Measurements from ENCODE around the gene FXR2.

FXR2 gene

DNA sequence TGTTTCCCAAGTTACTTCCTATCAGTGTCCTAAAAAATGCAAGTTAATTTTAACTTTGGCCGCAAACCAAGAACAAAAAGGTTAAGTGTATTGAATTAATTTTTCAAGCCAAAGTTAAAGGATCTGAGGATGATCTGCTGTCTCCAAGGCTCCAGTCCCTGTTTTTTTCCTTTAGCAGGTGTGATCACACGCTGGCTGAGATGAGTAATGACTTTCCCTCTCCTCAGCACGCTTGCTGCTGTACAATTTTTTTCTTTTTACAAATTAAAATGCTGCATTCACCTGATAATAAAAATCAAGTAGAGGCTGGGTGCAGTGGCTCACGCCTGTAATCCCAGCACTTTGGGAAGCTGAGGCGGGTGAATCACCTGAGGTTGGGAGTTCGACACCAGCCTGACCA is 69.8 kb downstream of the FXR2 start:
- no peak for DNase-seq

All from NCI-H2107 (cell line).